ENCODE results near the gene MED17. TPM values are rescaled to one million over a fixed set of nuclear protein-coding genes. Genes with fewer than 3 reads are reported as not detected.
A peak's percentile ranks its signal among the peaks of the same experiment; 100 is the strongest.

Gene MED17
- total and polyA plus RNA-seq, 10 of the 15 experiments (the other 5 are each of a cell fraction or from before 2014, with no cell fraction given), result 7.3 to 38.7 (median 28.3) TPM

GRCh38 chr11:93756748-93757147 is 27.3 kb upstream of the MED17 start (continued):
- TF ChIP-seq LARP7 (IDR thresholded peaks at IDR 0.05) (no peak), ZNF24 (IDR thresholded peaks at IDR 0.05) (0 out of 2 replicates have a peak, but pooled peaks have one; percentile 8), DPF2 (IDR thresholded peaks at IDR 0.05) (peak; percentile 51; the same call in 1 of the 2 replicates), PRDM15 (CRISPR knock-in tag; IDR thresholded peaks at IDR 0.05) (no peak), TCF12 (IDR thresholded peaks at IDR 0.05; ENCODE audit: low read depth, low read length) (no peak), SREBF1 (IDR thresholded peaks at IDR 0.05; ENCODE audit: low read length) (no peak), MYC (IDR thresholded peaks at IDR 0.05; ENCODE audit: insufficient read depth, insufficient read length, insufficient replicate concordance, low read length, severe bottlenecking) (no peak), TARDBP (IDR thresholded peaks at IDR 0.05; ENCODE audit: borderline replicate concordance) (no peak), MTA2 (IDR thresholded peaks at IDR 0.05; ENCODE audit: low read depth) (peak; percentile 78), NR2F1 (conservative IDR thresholded peaks at IDR 0.05) (peak; percentile 79)

GRCh38 chr11:93757301-93757700 is 26.8 kb upstream of the MED17 start:
- WGBS (ENCODE audit: insufficient coverage, insufficient replicate concordance, low lambda C conversion rate, missing lambda C conversion rate), result 94% methylated on average over 3 of the region's 3 CpGs
- POLR2A ChIA-PET, result interaction anchor here (0.7 to 2.2 kb wide), 3 partner anchors 14 to 28 kb away, joined by 4 to 27 read pairs (median 5); partner anchors contain the start of genes C11orf54, MED17 and TAF1D
- TF ChIP-seq NFXL1 (IDR thresholded peaks at IDR 0.05; ENCODE audit: borderline replicate concordance) (no peak), CEBPZ (IDR thresholded peaks at IDR 0.05; ENCODE audit: low read depth, low read length) (no peak), CHD2 (IDR thresholded peaks at IDR 0.05; ENCODE audit: borderline replicate concordance, low read depth, low read length) (no peak), CBFB (IDR thresholded peaks at IDR 0.05; ENCODE audit: low read depth) (no peak), NR2F1 (conservative IDR thresholded peaks at IDR 0.05) (no peak)

More at GRCh38 chr11:93757301-93757700, 26.8 kb upstream of the MED17 start:
- H3K4me1 ChIP-seq (ENCODE audit: control insufficient read depth, insufficient read depth, low read length), result peaks cover 3% of the 10 kb centered on the region; the same call in 1 of the 2 replicates
- no peak overlapping the region; the same call in 1 of the 2 replicates for H3K27ac ChIP-seq (ENCODE audit: control insufficient read depth, insufficient read depth)
- SMC1A ChIA-PET (ENCODE audit: uncharacterized antibody, unreplicated experiment), result no interaction called here
- in situ Hi-C loops (cut with MboI) (no loop called here), intact Hi-C loops (cut with micrococcal nuclease; ENCODE audit: unreplicated experiment) (no loop called here)
- no TSS peak for BruUV-seq (replicated peaks)
- ATAC-seq (no peak), FAIRE-seq (no peak), DNase-seq (ENCODE audit: low read depth, low spot score) (no peak)
- peaks cover 6% of the 10 kb centered on the region in 2 experiments; a peak in 3 of 4 replicates for H3K36me3 ChIP-seq (ENCODE audit: control insufficient read depth in 2 of 2, insufficient read depth in 2 of 2, low read length in 1 of 2)
- H3K4me2 ChIP-seq (ENCODE audit: control insufficient read depth, insufficient read depth), result no peak overlapping the region
- RAD21 ChIA-PET (ENCODE audit: unreplicated experiment), result interaction anchor here (1.4 kb wide), 1 partner anchor 27 kb away, joined by 5 read pairs; the partner anchor contains the start of gene MED17
- H3K79me2 ChIP-seq (ENCODE audit: control insufficient read depth, insufficient read depth, low read length), result no peaks in the 10 kb centered on the region
- no peak overlapping the region for H3K4me3 ChIP-seq
- H3K9me3 ChIP-seq (replicated peaks; ENCODE audit: control insufficient read depth, insufficient read depth, low read length), result no peaks in the 10 kb centered on the region
- CTCF ChIA-PET, result interaction anchor here (1.9 kb wide), 1 partner anchor 10 kb away, joined by 7 read pairs; no protein-coding TSS in a partner anchor
- no peak overlapping the region for H2AFZ ChIP-seq (ENCODE audit: control insufficient read depth, low read depth, low read length)
- H3K27me3 ChIP-seq (replicated peaks in 1 of 2; ENCODE audit: control insufficient read depth in 2 of 2, insufficient read depth in 2 of 2, low read length in 1 of 2), result no peaks in the 10 kb centered on the region
- H4K20me1 ChIP-seq (ENCODE audit: control insufficient read depth, insufficient read depth), result no peaks in the 10 kb centered on the region
- H3K9ac ChIP-seq (ENCODE audit: control insufficient read depth, insufficient read depth, low read length), result no peak overlapping the region

Data from GM12878 (cell line).